ENCODE data around the gene SHC1.

The SHC1 gene

DNA sequence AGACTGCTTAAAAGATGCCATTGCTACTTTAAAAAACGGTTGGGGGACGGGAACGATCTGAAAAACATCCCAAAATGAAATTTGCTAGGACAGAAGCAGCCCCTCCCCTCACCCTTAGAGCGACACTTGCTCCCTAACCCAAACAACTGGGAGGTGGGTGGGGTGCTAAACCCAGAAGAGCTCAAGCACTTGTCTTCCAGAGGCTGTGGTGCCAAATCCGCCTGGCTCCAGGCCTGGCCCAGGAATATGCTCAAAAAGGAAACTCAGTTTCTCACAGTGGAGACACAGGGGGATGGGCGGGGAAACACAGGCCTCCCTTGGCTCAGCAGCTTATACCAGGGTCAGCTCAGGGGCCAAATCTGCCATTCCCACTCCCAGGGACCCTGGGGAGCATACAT lies 14.0 kb downstream of the SHC1 start:
- peak; percentile 63 for DNase-seq

DNA sequence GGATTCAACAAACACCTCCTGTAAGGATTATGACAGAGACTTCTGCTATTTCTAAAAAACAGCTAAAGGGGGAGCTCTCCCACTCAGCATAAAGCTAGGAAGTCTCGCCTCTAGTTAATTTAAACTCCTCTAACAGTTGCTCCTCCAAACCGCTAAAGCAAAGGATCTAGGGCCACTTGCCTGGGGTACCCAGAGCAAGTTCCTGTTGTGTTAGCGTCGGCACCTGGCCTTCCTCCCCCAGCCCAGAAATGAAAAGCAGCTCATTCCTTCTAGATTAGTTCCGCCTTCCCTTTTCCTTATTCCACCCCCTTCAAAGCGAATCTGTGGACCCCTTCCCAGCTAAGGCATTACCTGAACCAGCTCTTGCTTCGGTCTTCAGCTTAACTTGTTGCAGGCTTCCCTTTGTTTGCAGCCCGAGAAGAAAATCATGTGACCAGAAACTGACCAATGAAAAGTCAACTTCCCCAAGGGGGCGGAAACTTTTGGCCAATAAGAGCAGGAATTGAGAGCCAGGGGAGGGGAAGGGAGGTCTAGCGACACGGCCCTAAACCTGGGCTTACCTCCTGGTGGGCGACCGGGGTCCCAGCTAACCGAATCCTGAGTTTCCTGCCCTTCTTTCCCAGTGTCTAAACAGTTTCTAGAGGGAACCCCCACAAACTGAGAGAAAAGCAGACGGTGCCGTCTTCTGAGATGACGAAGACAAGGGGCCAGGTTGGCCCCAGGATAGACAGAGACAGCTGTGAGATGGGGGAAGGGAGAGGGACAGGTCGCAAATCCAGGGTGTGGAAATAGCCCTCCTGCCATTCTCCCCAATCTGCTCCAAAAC lies 14.6 kb downstream of the SHC1 start, which contains the start of gene PBXIP1:
PBXIP1 (minus strand) TSS at position 382 of the 826 bp plus-strand sequence. CDS start 2,378 bp downstream, outside the sequence.
- DNase-seq: peak; percentile 89

DNA sequence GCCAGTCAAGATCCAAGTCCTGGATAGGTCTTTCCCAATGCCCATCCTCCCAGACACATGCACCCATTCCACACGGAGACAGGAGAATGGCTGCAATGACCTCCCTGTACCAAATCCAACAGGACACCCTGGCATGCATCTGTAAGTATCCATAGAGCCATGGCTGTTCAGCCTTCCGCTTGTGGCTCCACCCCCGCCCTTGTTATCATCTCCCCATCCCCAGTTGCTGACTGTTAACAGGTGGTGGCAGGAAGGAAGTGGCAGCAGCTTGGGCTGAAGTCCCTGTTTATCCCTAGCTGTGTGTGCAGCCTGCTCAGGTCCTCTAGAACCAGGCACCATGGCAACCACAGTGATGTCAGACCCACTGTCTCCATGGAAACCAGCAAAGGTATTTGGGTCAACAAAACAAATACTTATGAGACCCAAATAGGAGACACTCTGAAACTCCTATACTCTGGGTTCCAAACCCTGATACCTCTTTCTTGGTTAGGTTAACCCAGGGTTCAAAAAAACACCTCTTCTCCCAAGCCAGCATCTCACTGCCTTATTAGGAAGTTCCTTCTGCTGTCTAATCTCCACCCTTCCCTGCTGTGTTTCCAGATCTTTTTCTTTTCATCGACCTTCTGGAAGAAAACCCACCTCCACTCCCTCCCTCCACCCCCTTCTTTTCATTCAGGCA lies 15.4 kb downstream of the SHC1 start:
- no peak for DNase-seq

DNA sequence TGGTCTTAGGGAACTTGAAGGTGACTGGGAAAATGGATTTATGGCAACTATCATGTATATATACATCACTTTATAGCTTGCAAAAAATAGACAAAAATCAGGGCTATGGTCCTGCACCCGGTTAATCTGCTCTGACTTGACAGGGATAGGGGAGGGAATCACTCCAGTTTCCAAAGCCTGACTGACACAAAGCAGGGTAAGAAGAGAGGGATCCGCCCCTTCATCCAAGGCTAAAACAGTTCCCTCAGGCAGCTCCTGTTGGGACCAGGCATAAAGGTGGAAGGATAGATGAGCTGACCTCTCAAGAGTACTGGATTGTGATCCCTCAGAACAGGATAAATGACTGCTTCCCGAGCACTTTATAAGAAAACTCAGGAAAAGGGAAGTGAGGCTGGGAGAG lies 16.0 kb downstream of the SHC1 start:
- no peak for DNase-seq

DNA sequence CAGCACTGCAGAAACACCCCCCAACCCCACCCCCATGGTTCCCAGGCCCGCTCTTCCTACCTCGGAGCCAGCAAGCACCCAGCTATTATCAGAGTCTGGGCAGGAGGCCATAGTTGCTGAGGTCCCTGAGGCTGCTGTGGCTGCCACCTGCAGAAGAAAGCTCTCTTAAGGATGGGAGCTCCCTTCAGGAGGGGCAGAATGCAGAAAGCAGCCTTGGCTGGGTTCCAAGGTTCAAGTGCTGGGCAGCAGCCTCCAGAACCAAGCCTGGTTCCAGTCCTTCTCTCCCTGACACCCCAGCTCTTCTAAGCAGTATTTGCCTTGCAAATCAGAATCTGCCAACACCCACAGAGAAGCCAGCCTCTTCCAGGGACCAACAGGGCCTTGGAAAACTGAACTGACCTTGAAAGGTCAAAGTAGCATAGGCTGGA lies 16.9 kb downstream of the SHC1 start:
- DNase-seq: no peak

DNA sequence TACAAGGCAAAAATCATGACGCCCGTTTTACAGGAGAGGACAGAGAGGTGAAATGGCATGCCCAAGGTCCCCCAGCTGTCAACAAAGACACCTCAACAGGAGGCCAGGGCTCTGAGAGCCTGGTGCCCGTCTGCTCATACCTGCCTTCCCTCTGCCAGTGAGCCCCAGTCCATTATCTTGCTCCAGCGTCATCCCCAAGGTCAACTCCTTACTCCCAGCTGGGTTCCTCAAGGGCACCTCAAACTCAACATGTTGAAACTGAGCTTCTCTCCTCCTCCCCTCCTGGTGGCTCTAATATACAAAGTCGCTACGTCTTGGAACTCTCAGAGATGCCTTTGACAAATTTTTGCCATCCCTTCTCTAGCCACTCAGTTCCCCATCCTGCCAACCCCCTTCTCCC lies 17.9 kb downstream of the SHC1 start:
- no peak for DNase-seq

DNA sequence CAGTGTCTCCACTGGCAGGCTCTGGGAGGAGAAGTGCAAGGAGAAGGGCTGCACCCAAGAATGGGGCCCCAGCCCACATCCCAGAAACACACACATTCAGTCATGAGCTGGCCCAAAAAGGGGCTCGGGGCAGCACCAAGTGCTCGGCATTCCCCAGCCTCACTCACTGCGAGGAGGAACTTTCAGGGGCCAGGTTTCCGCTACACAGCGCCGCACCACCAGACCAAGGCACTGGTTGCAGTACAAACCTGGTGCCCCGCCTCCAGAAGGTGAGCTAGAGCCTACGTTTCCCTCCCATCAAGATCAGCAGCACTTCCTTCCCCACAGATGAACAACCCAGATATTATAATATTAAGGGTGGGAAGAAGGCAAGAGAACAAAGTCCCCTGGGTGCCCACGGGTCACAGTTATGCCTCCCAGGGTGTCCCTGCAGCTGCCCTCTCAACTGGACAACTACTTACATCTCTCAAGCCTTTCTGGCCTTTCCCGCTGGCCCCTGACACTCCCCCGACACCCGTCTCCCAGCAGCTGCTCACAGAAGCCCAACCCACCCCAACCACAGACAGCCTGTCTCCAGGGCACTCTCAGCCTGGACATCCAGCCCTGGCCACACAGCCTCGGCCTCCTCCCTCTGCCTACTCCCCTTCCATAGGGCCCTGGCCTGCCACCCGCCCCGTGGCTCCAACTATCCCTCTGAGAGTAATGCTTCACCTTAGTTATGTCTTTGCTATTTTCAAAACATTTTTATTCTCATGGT lies 18.5 kb downstream of the SHC1 start:
- DNase-seq: no peak

DNA sequence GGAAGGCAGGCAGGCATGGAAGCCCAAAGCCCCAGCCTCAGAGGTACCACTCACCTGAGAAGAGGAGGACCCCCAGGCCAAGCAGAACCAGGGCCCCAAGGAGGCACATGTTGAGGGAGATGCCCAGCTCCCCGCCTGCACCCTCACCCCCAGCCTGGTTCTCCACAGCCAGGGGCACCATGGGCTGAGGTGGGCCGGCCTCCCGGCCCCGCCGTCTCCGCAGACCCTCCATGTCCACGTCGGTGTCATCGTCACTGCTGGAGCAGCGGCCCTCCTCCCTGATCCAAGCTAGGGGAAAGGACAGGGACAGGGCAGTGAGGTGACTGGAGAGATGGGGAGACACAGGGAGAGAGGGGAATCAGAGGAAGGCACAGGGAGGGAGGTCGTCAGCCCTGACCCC lies 22.5 kb downstream of the SHC1 start:
- DNase-seq: no peak

DNA sequence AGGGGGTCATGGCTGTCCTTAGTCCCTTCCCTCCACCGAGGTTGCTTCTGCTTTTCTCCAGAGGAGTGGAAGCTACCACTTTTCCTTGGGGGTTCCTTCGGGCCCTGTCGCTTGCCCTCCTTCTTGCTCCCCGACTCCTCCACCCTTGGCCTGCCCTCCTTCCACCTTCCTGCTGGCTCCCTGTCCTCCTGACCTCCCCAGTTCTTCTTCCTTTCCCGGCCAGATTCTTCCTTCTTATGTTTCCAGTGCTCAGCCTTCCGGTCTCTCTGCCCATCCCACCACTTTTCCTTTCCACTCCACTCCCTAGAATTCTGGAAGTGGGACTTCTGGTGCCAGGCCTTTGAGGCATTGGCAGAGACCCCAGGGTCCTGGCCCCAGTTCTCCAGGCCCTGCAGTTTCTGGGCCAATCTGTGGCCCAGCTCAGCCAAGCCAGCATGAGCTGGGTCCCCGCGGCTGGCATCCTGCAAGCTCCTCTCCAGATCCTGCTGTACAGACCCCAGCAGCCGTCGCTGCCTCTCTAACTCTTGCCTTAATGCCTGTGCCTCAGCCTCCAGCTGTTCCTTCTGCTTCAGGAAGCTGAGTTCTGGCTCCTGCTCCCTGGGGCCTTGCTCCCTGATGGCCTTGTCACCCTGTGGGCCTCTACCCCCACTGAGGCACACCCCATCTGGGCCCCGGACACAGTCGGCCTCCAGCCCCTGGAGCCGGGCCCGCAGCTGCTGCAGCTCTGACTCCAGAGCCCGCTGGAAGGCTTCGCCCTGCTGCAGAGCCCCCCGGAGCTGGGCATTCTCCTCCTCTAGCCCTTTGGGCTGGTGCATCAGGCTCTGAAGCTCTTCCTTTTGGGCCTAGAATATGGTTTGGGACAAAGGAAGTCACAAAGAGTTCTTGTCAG lies 24.3 kb downstream of the SHC1 start:
- no peak for DNase-seq

DNA sequence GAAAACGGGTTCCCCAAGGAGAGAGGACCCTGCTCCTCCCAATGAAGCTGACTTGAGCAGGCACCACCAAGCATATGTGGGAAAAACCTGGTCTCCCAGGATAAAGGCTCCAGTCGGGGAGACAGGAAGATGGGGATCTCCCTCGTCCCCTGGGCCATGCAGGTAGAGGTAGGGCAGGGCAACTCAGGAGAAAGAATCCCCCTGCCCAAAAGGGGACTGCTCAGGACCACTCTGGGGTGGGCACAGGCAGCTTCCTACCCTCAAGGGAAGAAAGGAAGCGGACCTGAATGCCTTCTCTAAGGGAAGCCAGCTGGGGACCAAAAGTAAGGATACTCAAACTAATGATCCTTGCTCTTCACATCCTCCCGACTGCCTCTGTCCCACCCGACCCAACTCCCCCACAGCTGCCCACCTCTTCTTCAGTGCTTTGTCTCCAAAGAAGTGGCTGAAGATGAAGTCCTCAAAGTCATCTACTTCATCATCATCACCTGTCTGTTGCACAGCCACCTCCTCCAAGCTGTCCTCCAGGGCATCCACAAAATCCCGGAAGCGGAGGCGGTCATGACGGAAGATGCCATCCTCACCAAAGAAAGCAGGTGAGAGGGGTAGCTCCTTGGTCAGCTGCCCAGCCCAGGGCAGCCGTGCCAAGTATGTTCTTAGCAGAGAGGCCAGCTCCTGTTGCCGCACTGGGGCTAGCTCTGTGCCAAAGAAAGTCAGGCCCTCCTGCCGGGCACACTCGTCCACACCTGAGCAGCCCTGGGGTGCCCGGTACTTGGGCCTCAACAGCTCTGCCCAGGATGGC lies 25.2 kb downstream of the SHC1 start:
- DNase-seq: no peak

DNA sequence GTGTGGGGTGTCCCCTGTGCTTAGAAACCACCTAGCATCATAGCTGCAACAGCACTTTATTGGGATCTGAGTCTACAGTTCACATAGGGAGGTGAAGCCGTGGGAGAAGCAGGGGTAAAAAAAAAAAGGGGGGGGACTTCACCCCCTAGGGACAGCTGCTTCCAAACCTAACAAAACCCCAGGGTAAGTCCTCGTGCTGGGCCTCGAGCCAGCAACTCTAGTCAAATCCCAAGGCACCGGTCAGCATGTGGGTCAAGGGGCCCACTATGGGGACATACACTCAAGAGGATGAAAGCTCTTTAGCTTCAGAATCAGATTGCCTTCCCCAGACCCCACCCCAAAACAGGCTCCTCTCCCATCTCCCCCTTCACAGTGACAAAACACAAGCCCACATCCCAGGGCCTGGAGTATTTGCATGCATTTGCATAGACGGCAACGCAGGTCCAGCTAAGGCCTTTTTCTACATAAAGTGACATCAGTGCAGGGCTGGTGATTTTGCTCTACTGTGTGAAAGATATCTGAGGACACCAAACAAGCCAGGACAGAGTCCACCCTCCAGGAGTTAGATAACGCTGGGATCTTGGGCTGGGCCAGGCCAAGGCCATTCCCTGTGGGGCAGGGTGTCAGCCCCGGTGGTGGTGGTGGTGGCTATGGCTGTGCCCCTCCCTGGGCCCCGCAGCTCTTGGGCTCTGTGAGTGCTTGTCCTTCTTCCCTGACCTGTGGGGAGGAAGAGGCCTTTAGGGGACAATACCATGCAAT lies 26.0 kb downstream of the SHC1 start:
- DNase-seq: no peak

DNA sequence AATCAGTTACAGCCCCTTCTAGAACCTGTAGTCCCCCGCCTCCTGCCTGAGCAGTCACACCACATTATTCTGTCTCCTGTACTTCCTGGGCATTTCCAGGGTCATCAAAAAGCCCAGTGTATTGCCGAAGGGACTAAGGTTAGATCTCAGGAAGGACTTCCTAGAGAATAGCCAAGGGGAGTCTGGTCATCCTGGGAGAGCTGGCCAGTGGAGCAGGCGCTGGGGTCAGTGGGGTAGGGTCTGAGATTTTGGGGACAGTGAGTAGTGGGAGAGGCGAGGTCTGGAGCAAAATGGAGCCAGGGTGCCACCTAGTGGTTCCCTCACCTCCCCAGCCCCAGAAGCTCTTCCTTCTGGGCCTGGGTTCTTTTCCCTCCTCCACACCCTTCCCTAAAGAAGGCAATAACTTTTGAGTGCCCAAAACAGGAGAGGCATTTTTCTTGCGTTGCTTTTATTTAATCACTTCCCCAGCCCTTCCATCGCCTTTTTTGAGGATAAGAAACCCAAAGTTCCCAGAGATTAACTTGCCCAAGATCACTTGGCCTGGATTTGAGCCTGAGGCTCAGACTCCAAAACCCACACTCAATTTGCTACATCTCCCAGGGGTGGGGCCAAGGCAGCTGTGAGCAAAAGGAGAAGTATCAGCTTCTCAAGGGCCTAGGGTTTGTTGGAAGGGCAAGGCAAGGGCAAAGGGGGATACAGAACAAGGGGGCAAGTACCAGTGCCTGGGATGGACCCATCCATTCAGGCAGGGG lies 26.7 kb downstream of the SHC1 start:
- DNase-seq: no peak

DNA sequence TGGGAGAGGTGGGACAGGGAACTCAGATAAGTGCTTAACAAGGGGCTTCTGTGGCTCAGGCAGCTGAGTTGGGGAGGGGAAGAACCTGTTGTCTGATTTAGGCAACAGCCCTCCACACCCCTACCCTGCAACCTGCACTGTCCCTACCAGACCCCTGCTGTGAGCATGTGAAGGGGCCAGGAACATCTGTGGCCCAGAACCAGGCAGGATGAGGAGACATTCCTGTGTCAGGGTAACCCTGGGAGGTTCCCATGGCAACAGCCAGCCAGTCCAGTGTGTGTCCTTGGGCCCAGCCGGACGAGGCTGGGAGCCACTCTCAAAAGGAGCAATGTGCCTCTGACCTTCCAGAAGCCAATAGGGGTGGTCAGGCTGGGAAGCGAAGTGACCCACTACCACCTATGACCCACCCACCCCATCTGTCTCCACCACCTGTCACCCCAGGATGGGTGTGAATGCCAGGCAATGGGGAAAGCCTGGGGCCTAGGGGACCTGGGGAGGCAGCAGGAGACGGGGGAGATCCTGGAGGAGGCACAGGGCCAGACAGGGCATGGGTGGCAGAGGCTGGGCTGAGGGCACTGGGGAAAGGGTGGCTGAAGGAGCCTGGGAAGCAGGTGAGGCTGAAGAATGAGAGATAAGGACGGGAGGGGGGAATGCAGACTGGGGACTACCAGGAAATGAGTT lies 29.1 kb downstream of the SHC1 start:
- no peak for DNase-seq

DNA sequence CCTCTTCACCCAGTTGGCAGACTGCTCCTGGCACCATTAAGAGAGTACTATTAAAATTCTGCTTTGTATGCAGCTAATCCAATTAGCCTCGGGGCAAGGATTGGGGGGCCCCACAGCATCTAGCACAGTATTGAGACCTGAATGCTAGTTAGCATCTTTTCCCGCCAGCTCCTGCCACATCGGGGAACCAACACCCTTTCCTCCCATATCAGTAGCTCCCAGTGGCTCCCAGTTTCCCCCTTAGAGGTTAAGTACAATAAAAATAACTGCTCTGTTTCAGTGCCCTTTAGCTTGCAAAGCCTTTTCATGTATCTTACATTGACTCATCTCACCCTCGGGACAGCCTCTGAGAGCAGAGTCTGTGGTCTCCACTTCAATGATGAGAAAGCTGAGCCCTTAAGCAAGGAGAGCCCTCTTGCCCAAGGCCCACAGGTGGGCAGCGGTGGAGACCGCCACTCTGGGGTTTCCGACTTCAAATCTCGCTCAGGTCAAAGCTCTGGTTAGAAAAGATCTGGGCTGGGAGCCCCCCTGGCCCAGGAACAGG lies 29.8 kb downstream of the SHC1 start:
- no peak for DNase-seq

DNA sequence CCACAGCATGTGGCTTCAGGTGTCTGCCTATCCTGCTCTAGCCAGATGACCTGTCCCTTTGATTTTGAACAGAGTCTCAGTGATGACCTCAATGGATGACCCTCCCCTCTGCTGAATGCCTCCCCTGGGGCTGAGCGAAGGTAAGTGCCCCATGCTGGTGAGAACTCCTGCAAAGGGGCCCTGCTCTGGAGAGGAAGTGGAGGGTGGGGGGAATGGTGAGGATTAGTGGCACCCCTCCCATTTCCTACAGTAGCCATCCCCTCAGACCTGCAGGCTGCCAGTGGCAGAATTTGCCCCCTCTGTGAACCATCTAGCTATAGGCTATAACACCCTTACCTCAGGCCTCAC lies 30.4 kb downstream of the SHC1 start:
- no peak for DNase-seq

DNA sequence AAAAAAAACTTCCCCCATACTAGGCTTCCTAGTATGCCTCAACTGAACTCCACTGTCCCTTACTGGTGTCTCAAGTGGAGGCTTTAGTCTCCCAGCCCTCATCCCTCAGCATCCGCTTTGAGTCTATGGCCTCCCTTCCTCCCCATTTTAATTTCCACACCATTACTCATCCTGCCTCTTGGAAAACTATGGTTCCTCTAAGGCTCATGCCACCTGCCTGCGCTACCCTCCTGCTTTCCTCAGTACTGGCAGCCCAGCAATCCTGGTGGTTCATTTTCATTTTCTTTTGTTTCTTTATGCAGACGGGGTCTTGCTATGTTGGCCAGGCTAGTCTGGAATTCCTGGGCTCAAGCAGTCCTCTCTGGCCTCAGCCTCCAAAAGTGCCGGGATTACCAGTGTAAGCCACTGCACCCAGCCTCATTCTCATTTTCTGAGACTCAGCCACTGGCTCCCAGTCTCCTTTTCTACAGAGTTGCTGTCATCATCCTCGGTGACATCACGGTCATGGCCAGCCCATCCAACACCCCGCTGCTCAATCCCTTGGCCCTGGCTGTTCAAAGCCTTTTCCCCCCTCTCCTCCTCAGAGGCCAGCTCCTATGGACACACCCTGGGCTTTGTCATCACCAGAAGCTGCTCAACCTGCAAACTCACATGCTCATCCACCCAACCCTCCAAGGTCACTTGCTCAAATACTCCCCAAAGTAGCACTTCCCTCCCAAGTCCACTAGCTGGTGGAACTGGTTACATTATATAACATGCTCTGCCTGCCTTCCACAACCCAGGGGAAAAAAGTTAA lies 31.7 kb downstream of the SHC1 start:
- peak; percentile 15 for DNase-seq

DNA sequence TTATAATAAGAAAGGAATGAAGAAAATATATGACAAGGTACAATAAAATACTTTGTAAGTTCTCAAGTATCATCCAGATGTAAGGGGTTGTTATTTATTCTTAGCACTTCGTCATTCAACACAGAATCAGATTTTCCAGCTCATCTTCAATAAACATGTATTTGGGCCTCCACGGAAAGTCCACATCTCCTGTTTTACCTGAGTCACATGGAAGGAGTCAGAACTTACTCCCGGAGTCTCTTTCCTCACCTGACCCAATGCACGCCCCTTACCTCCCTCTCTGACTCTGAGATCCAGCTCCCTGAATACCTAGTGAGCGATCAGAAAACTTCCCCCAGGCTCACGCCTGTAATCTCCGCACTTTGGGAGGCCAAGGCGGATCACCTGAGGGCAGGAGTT lies 32.6 kb downstream of the SHC1 start:
- DNase-seq: peak; percentile 15
